BLaER1 (cell line): ENCODE measurements around the gene TSPAN18.

Source experiments
- H3K27ac ChIP-seq: shearing (Covaris generic); formaldehyde crosslinking; 2 replicates; pipeline ENCODE4 v1.8.1; 2022
- H3K27me3 ChIP-seq: shearing (Covaris generic); formaldehyde crosslinking; 2 replicates; pipeline ENCODE4 v1.8.1; 2022
- H3K36me3 ChIP-seq: shearing (Covaris generic); formaldehyde crosslinking; 2 replicates; pipeline ENCODE4 v1.8.1; 2022
- H3K4me1 ChIP-seq: shearing (Covaris generic); formaldehyde crosslinking; 2 replicates; pipeline ENCODE4 v1.8.1; 2022
- H3K4me2 ChIP-seq: shearing (Covaris generic); formaldehyde crosslinking; 2 replicates; pipeline ENCODE4 v1.8.1; 2022
- H3K4me3 ChIP-seq: shearing (Covaris generic); formaldehyde crosslinking; 2 replicates; pipeline ENCODE4 v1.8.1; 2022
- H3K9ac ChIP-seq: shearing (Covaris generic); formaldehyde crosslinking; 2 replicates; pipeline ENCODE4 v1.8.1; 2022
- H3K9me3 ChIP-seq: shearing (Covaris generic); formaldehyde crosslinking; 2 replicates; pipeline ENCODE4 v1.8.1; 2022
- H4K20me1 ChIP-seq: shearing (Covaris generic); formaldehyde crosslinking; 2 replicates; pipeline ENCODE4 v1.8.1; 2022
- Cebpa-rat ChIP-seq: shearing (Covaris generic); IDR thresholded peaks from 2 replicates; pipeline ENCODE4 v1.8.1; 2022

Gene TSPAN18

GRCh38 chr11:44747836-44748235, 21.1 kb downstream of the TSPAN18 start:
- Histone ChIP-seq H3K4me3 (no peak overlapping the region), H3K4me2 (no peak overlapping the region), H3K9ac (no peak overlapping the region), H3K27ac (no peak overlapping the region), H3K27me3 (no peaks in the 10 kb centered on the region), H3K4me1 (no peaks in the 10 kb centered on the region), H3K36me3 (no peaks in the 10 kb centered on the region), H4K20me1 (no peaks in the 10 kb centered on the region), H3K9me3 (no peaks in the 10 kb centered on the region)
- TF ChIP-seq Cebpa-rat: no peak

- H3K9ac ChIP-seq: no peak overlapping the region
- no peaks in the 10 kb centered on the region for H3K4me1 ChIP-seq
- H3K27me3 ChIP-seq: no peaks in the 10 kb centered on the region
- no peak overlapping the region for H3K27ac ChIP-seq
- H3K36me3 ChIP-seq: no peaks in the 10 kb centered on the region
- H4K20me1 ChIP-seq: no peaks in the 10 kb centered on the region
- H3K4me3 ChIP-seq: no peak overlapping the region
- H3K4me2 ChIP-seq: no peak overlapping the region
- H3K9me3 ChIP-seq: no peaks in the 10 kb centered on the region
- TF ChIP-seq Cebpa-rat: no peak
These were observed 21.8 kb downstream of the TSPAN18 start for GRCh38 chr11:44748606-44749005.

- no peak overlapping the region for H3K4me3 ChIP-seq
- no peak for TF ChIP-seq Cebpa-rat
- no peaks in the 10 kb centered on the region for H3K27me3 ChIP-seq
- H3K4me2 ChIP-seq: no peak overlapping the region
- no peaks in the 10 kb centered on the region for H3K9me3 ChIP-seq
- no peaks in the 10 kb centered on the region for H4K20me1 ChIP-seq
- H3K9ac ChIP-seq: no peak overlapping the region
- no peak overlapping the region for H3K27ac ChIP-seq
- no peaks in the 10 kb centered on the region for H3K4me1 ChIP-seq
- no peaks in the 10 kb centered on the region for H3K36me3 ChIP-seq
These were observed 22.4 kb downstream of the TSPAN18 start for GRCh38 chr11:44749189-44749588.

- no peaks in the 10 kb centered on the region for H3K36me3 ChIP-seq
- H3K27ac ChIP-seq: no peak overlapping the region
- no peak overlapping the region for H3K9ac ChIP-seq
- H4K20me1 ChIP-seq: no peaks in the 10 kb centered on the region
- H3K4me1 ChIP-seq: no peaks in the 10 kb centered on the region
- no peak overlapping the region for H3K4me3 ChIP-seq
- H3K9me3 ChIP-seq: no peaks in the 10 kb centered on the region
- H3K4me2 ChIP-seq: no peak overlapping the region
- no peak for TF ChIP-seq Cebpa-rat
- H3K27me3 ChIP-seq: no peaks in the 10 kb centered on the region
These were observed 24.0 kb downstream of the TSPAN18 start for GRCh38 chr11:44750551-44751465.

- no peak overlapping the region for H3K4me3 ChIP-seq
- H3K9me3 ChIP-seq: peaks cover 3% of the 10 kb centered on the region
- H3K36me3 ChIP-seq: no peaks in the 10 kb centered on the region
- no peak overlapping the region for H3K4me2 ChIP-seq
- H3K4me1 ChIP-seq: no peaks in the 10 kb centered on the region
- H3K27me3 ChIP-seq: no peaks in the 10 kb centered on the region
- no peak for TF ChIP-seq Cebpa-rat
- no peak overlapping the region for H3K27ac ChIP-seq
- no peak overlapping the region for H3K9ac ChIP-seq
- no peaks in the 10 kb centered on the region for H4K20me1 ChIP-seq
These were observed 25.5 kb downstream of the TSPAN18 start for GRCh38 chr11:44752300-44752699.

- H3K4me3 ChIP-seq: no peak overlapping the region
- H4K20me1 ChIP-seq: no peaks in the 10 kb centered on the region
- H3K9me3 ChIP-seq: peaks cover 5% of the 10 kb centered on the region
- no peak overlapping the region for H3K9ac ChIP-seq
- no peaks in the 10 kb centered on the region for H3K4me1 ChIP-seq
- H3K27me3 ChIP-seq: no peaks in the 10 kb centered on the region
- H3K36me3 ChIP-seq: no peaks in the 10 kb centered on the region
- H3K27ac ChIP-seq: no peak overlapping the region
- H3K4me2 ChIP-seq: no peak overlapping the region
- TF ChIP-seq Cebpa-rat: no peak
These were observed 26.0 kb downstream of the TSPAN18 start for GRCh38 chr11:44752713-44753112.

- H3K4me3 ChIP-seq: no peak overlapping the region
- H3K9ac ChIP-seq: no peak overlapping the region
These were observed 27.3 kb downstream of the TSPAN18 start for GRCh38 chr11:44753961-44754645.

GRCh38 chr11:44754876-44755555, 28.3 kb downstream of the TSPAN18 start:
- Histone ChIP-seq H3K4me2 (no peak overlapping the region), H3K9me3 (peaks cover 15% of the 10 kb centered on the region), H3K4me1 (no peaks in the 10 kb centered on the region), H3K27me3 (no peaks in the 10 kb centered on the region), H3K36me3 (no peaks in the 10 kb centered on the region), H4K20me1 (no peaks in the 10 kb centered on the region), H3K9ac (no peak overlapping the region), H3K4me3 (no peak overlapping the region), H3K27ac (no peak overlapping the region)
- TF ChIP-seq Cebpa-rat: no peak

More at GRCh38 chr11:44753961-44754645, 27.3 kb downstream of the TSPAN18 start:
- H3K27me3 ChIP-seq: no peaks in the 10 kb centered on the region
- H3K4me2 ChIP-seq: no peak overlapping the region
- no peaks in the 10 kb centered on the region for H4K20me1 ChIP-seq
- H3K27ac ChIP-seq: no peak overlapping the region
- peaks cover 15% of the 10 kb centered on the region for H3K9me3 ChIP-seq
- no peak for TF ChIP-seq Cebpa-rat
- no peaks in the 10 kb centered on the region for H3K36me3 ChIP-seq
- H3K4me1 ChIP-seq: no peaks in the 10 kb centered on the region

- Histone ChIP-seq H3K4me3 (no peak overlapping the region), H3K4me1 (no peaks in the 10 kb centered on the region), H3K27me3 (no peaks in the 10 kb centered on the region), H4K20me1 (no peaks in the 10 kb centered on the region), H3K9ac (no peak overlapping the region), H3K4me2 (no peak overlapping the region), H3K36me3 (no peaks in the 10 kb centered on the region), H3K9me3 (peaks cover 15% of the 10 kb centered on the region), H3K27ac (no peak overlapping the region)
- no peak for TF ChIP-seq Cebpa-rat
These were observed 29.1 kb downstream of the TSPAN18 start for GRCh38 chr11:44755556-44756523.
